GM23338 (cell line): ENCODE data around the gene TSPO2. TPM values are rescaled to one million over a fixed set of nuclear protein-coding genes. Genes with fewer than 3 reads are reported as not detected.

ENCODE experiments used
- ATAC-seq: fragments of 200-7000 bp; cut with Tn5 transposase; 3 replicates; pipeline ENCODE4 v1.9.1; 2020
- DNase-seq: peaks from one replicate; pipeline ENCODE4 v3.0.0-alpha.2; 2015; ENCODE audit warnings: low spot score
- H2AFZ ChIP-seq: fragments of 200-600 bp; sonication (generic); 2 replicates; pipeline ENCODE4 v1.8.0; 2016; ENCODE audit warnings: antibody characterized with exemption, mild to moderate bottlenecking, moderate library complexity
- H3F3A ChIP-seq: fragments of 200-600 bp; sonication (generic); replicated peaks from 2 replicates; pipeline ENCODE4 v1.8.0; 2017; ENCODE audit warnings: antibody characterized with exemption, mixed run types, low read depth
- H3K27ac ChIP-seq: fragments of 200-600 bp; sonication (generic); 2 replicates; pipeline ENCODE4 v1.6.1; 2016; ENCODE audit warnings: low read depth
- H3K27me3 ChIP-seq: fragments of 200-600 bp; sonication (generic); 2 replicates; pipeline ENCODE4 v1.8.0; 2016; ENCODE audit warnings: mild to moderate bottlenecking, mixed run types, moderate library complexity; ENCODE audit not compliant: insufficient read depth
- H3K36me3 ChIP-seq: fragments of 200-600 bp; sonication (generic); 2 replicates; pipeline ENCODE4 v1.8.0; 2016; ENCODE audit warnings: mild to moderate bottlenecking; ENCODE audit not compliant: insufficient read depth
- H3K4me1 ChIP-seq: fragments of 200-600 bp; sonication (generic); 2 replicates; pipeline ENCODE4 v1.8.0; 2016; ENCODE audit warnings: mild to moderate bottlenecking, moderate library complexity; ENCODE audit not compliant: insufficient read depth
- H3K4me2 ChIP-seq: fragments of 200-600 bp; sonication (generic); 2 replicates; pipeline ENCODE4 v1.7.1; 2017; ENCODE audit warnings: mixed run types
- H3K4me3 ChIP-seq: fragments of 200-600 bp; sonication (generic); 2 replicates; pipeline ENCODE4 v1.6.1; 2016; ENCODE audit warnings: mixed run types
- H3K79me2 ChIP-seq: fragments of 200-600 bp; sonication (generic); replicated peaks from 2 replicates; pipeline ENCODE4 v1.8.0; 2017; ENCODE audit warnings: mild to moderate bottlenecking; ENCODE audit not compliant: insufficient read depth
- H3K9me2 ChIP-seq: fragments of 200-600 bp; sonication (generic); 2 replicates; pipeline ENCODE4 v1.8.0; 2017; ENCODE audit not compliant: insufficient read depth
- H4K20me1 ChIP-seq: fragments of 200-600 bp; sonication (generic); replicated peaks from 2 replicates; pipeline ENCODE4 v1.8.0; 2017; ENCODE audit warnings: mild to moderate bottlenecking; ENCODE audit not compliant: insufficient read depth
- H3K27ac Mint-ChIP-seq: 2 replicates; pipeline ENCODE4 v1.8.0; 2020; ENCODE audit warnings: inconsistent platforms, mild to moderate bottlenecking, moderate library complexity, mixed read lengths
- H3K27me3 Mint-ChIP-seq: 3 replicates; pipeline ENCODE4 v1.8.0; 2022; ENCODE audit warnings: low read depth, mild to moderate bottlenecking, moderate library complexity, mixed read lengths, inconsistent platforms; ENCODE audit not compliant: insufficient read depth, poor library complexity
- H3K36me3 Mint-ChIP-seq: 3 replicates; pipeline ENCODE4 v1.8.0; 2021; ENCODE audit warnings: low read depth, mild to moderate bottlenecking, inconsistent platforms, moderate library complexity, mixed read lengths
- H3K4me1 Mint-ChIP-seq: 3 replicates; pipeline ENCODE4 v1.8.0; 2020; ENCODE audit warnings: mild to moderate bottlenecking, inconsistent platforms, mixed read lengths
- H3K4me3 Mint-ChIP-seq: 3 replicates; pipeline ENCODE4 v1.8.0; 2021; ENCODE audit warnings: moderate library complexity, mild to moderate bottlenecking, inconsistent platforms, mixed read lengths
- H3K9me3 Mint-ChIP-seq: 3 replicates; pipeline ENCODE4 v1.8.0; 2020; ENCODE audit warnings: moderate library complexity, mild to moderate bottlenecking, inconsistent platforms, mixed read lengths
- CREB1 ChIP-seq: fragments of 250-450 bp; sonication (Bioruptor Pico); IDR thresholded peaks from 2 replicates; pipeline ENCODE4 v1.5.0; 2020; ENCODE audit warnings: low read depth, mild to moderate bottlenecking, moderate library complexity
- EZH2 ChIP-seq: fragments of 200-600 bp; sonication (generic); IDR thresholded peaks from one replicate; pipeline ENCODE4 v1.8.0; 2017; ENCODE audit warnings: antibody characterized with exemption, mild to moderate bottlenecking, low read depth; ENCODE audit not compliant: unreplicated experiment
- EZH2phosphoT487 ChIP-seq: fragments of 200-600 bp; sonication (generic); IDR thresholded peaks from one replicate; pipeline ENCODE4 v1.8.1; 2018; ENCODE audit warnings: antibody characterized with exemption; ENCODE audit not compliant: unreplicated experiment
- JUNB ChIP-seq: IDR thresholded peaks from one replicate; pipeline ENCODE4 v1.6.1; 2016; ENCODE audit warnings: antibody characterized with exemption; ENCODE audit not compliant: unreplicated experiment
- NANOG ChIP-seq: IDR thresholded peaks from 2 replicates; pipeline ENCODE4 v1.6.1; 2016; ENCODE audit warnings: antibody characterized with exemption, borderline replicate concordance
- POLR2AphosphoS5 ChIP-seq: IDR thresholded peaks from 2 replicates; pipeline ENCODE4 v1.6.1; 2016; ENCODE audit warnings: antibody characterized with exemption, low read depth
- STAT1 ChIP-seq: IDR thresholded peaks from one replicate; pipeline ENCODE4 v1.6.1; 2016; ENCODE audit warnings: antibody characterized with exemption; ENCODE audit not compliant: unreplicated experiment
- ZNF114 ChIP-seq: fragments of 250-450 bp; sonication (Bioruptor Pico); IDR thresholded peaks from 2 replicates; pipeline ENCODE4 v1.5.0; 2020; ENCODE audit warnings: mild to moderate bottlenecking, moderate library complexity
- ZNF331 ChIP-seq: fragments of 250-450 bp; sonication (Bioruptor Pico); IDR thresholded peaks from 2 replicates; pipeline ENCODE4 v1.5.0; 2020; ENCODE audit warnings: low read depth, mild to moderate bottlenecking, moderate library complexity
- polyA plus RNA-seq: library from polyadenylated mRNA; unstranded; fragments of >200 nt; fragmentation: Nextera tagmentation; extraction: Ambion mirVana; gene quantifications from 2 replicates; pipeline ENCODE4 v1.2.1, GENCODE V29; 2016
- total RNA-seq: library from RNA; depleted of rRNA; stranded (reverse); fragments of >200 nt; shearing (Covaris generic); gene quantifications from 2 replicates; pipeline ENCODE4 v1.2.3, GENCODE V29; 2014
- TF ChIP-seq, protein P1 (sequence below), 2 experiments: fragments of 200-600 bp in 1 of 2; sonication (generic) in 1 of 2; conservative IDR thresholded peaks; 2 replicates each; pipeline versions ENCODE4 v1.5.1 to v1.6.1; 2016 to 2017; ENCODE audit warnings: antibody characterized with exemption in 2 of 2, low read depth in 2 of 2, mild to moderate bottlenecking in 2 of 2, moderate library complexity in 1 of 2
- TF ChIP-seq, protein P2 (sequence below): IDR thresholded peaks from 2 replicates; pipeline ENCODE4 v1.6.1; 2016; ENCODE audit warnings: antibody characterized with exemption
- TF ChIP-seq, protein P3 (sequence below): IDR thresholded peaks from one replicate; pipeline ENCODE4 v1.6.1; 2018; ENCODE audit warnings: antibody characterized with exemption; ENCODE audit not compliant: unreplicated experiment
- TF ChIP-seq, protein P4 (sequence below): fragments of 250-450 bp; sonication (Bioruptor Pico); IDR thresholded peaks from 2 replicates; pipeline ENCODE4 v1.5.0; 2020; ENCODE audit warnings: mild to moderate bottlenecking, moderate library complexity

The TSPO2 gene
- total and polyA plus RNA-seq, 2 experiments from 2014 or later: 0.31 TPM; not detected in 1

DNA sequence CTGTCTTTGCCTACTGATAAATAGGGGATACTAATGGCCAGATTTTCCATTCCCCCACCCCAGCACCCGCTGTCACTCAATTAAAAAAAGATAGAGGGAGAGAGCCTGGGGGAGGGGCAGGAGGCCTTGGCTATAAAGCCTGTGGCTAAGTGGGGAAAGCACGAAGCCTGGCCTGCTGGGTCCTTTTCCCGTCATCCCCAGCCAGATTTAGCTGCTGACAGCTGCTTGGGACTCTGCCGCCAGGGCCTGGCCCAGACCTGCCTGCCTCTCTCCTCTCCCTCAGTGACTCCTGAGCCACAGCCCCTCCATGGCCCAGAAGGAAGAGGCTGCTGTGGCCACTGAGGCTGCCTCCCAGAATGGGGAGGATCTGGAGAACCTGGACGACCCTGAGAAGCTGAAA is 10.8 kb downstream of the TSPO2 start, which contains the start of gene APOBEC2:
Gene APOBEC2, plus strand, starts transcription at position 162 of the 400 bp plus-strand sequence. Its CDS starts 146 bp downstream, at position 308.
- DNase-seq (no peak), ATAC-seq (peak; percentile 43)
- Histone ChIP-seq H3K4me1 (peaks cover 12% of the 10 kb centered on the region), H2AFZ (no peak within 1 kb of the TSS), H3K4me2 (no peak within 1 kb of the TSS), H3K4me3 (no peak within 1 kb of the TSS), H3F3A (no peaks in the 10 kb centered on the region), H3K36me3 (no peaks in the 10 kb centered on the region), H4K20me1 (no peaks in the 10 kb centered on the region), H3K27me3 (no peaks in the 10 kb centered on the region), H3K79me2 (no peaks in the 10 kb centered on the region), H3K9me2 (no peaks in the 10 kb centered on the region), H3K27ac (no peak within 1 kb of the TSS)
- no peak for TF ChIP-seq CREB1 (CRISPR knock-in tag)
- no peak for TF ChIP-seq ZNF114 (CRISPR knock-in tag)
- TF ChIP-seq, protein P1, sequence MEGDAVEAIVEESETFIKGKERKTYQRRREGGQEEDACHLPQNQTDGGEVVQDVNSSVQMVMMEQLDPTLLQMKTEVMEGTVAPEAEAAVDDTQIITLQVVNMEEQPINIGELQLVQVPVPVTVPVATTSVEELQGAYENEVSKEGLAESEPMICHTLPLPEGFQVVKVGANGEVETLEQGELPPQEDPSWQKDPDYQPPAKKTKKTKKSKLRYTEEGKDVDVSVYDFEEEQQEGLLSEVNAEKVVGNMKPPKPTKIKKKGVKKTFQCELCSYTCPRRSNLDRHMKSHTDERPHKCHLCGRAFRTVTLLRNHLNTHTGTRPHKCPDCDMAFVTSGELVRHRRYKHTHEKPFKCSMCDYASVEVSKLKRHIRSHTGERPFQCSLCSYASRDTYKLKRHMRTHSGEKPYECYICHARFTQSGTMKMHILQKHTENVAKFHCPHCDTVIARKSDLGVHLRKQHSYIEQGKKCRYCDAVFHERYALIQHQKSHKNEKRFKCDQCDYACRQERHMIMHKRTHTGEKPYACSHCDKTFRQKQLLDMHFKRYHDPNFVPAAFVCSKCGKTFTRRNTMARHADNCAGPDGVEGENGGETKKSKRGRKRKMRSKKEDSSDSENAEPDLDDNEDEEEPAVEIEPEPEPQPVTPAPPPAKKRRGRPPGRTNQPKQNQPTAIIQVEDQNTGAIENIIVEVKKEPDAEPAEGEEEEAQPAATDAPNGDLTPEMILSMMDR (conservative IDR thresholded peaks at IDR 0.05; ENCODE audit: low read depth in 2 of 2): no peak
- TF ChIP-seq, protein P2, sequence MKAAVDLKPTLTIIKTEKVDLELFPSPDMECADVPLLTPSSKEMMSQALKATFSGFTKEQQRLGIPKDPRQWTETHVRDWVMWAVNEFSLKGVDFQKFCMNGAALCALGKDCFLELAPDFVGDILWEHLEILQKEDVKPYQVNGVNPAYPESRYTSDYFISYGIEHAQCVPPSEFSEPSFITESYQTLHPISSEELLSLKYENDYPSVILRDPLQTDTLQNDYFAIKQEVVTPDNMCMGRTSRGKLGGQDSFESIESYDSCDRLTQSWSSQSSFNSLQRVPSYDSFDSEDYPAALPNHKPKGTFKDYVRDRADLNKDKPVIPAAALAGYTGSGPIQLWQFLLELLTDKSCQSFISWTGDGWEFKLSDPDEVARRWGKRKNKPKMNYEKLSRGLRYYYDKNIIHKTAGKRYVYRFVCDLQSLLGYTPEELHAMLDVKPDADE: no peak
- no peak for TF ChIP-seq ZNF331 (CRISPR knock-in tag)
- TF ChIP-seq, protein P3, sequence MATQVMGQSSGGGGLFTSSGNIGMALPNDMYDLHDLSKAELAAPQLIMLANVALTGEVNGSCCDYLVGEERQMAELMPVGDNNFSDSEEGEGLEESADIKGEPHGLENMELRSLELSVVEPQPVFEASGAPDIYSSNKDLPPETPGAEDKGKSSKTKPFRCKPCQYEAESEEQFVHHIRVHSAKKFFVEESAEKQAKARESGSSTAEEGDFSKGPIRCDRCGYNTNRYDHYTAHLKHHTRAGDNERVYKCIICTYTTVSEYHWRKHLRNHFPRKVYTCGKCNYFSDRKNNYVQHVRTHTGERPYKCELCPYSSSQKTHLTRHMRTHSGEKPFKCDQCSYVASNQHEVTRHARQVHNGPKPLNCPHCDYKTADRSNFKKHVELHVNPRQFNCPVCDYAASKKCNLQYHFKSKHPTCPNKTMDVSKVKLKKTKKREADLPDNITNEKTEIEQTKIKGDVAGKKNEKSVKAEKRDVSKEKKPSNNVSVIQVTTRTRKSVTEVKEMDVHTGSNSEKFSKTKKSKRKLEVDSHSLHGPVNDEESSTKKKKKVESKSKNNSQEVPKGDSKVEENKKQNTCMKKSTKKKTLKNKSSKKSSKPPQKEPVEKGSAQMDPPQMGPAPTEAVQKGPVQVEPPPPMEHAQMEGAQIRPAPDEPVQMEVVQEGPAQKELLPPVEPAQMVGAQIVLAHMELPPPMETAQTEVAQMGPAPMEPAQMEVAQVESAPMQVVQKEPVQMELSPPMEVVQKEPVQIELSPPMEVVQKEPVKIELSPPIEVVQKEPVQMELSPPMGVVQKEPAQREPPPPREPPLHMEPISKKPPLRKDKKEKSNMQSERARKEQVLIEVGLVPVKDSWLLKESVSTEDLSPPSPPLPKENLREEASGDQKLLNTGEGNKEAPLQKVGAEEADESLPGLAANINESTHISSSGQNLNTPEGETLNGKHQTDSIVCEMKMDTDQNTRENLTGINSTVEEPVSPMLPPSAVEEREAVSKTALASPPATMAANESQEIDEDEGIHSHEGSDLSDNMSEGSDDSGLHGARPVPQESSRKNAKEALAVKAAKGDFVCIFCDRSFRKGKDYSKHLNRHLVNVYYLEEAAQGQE: no peak
- TF ChIP-seq EZH2phosphoT487: no peak
- TF ChIP-seq NANOG: no peak
- no peak for TF ChIP-seq JUNB
- TF ChIP-seq, protein P4, sequence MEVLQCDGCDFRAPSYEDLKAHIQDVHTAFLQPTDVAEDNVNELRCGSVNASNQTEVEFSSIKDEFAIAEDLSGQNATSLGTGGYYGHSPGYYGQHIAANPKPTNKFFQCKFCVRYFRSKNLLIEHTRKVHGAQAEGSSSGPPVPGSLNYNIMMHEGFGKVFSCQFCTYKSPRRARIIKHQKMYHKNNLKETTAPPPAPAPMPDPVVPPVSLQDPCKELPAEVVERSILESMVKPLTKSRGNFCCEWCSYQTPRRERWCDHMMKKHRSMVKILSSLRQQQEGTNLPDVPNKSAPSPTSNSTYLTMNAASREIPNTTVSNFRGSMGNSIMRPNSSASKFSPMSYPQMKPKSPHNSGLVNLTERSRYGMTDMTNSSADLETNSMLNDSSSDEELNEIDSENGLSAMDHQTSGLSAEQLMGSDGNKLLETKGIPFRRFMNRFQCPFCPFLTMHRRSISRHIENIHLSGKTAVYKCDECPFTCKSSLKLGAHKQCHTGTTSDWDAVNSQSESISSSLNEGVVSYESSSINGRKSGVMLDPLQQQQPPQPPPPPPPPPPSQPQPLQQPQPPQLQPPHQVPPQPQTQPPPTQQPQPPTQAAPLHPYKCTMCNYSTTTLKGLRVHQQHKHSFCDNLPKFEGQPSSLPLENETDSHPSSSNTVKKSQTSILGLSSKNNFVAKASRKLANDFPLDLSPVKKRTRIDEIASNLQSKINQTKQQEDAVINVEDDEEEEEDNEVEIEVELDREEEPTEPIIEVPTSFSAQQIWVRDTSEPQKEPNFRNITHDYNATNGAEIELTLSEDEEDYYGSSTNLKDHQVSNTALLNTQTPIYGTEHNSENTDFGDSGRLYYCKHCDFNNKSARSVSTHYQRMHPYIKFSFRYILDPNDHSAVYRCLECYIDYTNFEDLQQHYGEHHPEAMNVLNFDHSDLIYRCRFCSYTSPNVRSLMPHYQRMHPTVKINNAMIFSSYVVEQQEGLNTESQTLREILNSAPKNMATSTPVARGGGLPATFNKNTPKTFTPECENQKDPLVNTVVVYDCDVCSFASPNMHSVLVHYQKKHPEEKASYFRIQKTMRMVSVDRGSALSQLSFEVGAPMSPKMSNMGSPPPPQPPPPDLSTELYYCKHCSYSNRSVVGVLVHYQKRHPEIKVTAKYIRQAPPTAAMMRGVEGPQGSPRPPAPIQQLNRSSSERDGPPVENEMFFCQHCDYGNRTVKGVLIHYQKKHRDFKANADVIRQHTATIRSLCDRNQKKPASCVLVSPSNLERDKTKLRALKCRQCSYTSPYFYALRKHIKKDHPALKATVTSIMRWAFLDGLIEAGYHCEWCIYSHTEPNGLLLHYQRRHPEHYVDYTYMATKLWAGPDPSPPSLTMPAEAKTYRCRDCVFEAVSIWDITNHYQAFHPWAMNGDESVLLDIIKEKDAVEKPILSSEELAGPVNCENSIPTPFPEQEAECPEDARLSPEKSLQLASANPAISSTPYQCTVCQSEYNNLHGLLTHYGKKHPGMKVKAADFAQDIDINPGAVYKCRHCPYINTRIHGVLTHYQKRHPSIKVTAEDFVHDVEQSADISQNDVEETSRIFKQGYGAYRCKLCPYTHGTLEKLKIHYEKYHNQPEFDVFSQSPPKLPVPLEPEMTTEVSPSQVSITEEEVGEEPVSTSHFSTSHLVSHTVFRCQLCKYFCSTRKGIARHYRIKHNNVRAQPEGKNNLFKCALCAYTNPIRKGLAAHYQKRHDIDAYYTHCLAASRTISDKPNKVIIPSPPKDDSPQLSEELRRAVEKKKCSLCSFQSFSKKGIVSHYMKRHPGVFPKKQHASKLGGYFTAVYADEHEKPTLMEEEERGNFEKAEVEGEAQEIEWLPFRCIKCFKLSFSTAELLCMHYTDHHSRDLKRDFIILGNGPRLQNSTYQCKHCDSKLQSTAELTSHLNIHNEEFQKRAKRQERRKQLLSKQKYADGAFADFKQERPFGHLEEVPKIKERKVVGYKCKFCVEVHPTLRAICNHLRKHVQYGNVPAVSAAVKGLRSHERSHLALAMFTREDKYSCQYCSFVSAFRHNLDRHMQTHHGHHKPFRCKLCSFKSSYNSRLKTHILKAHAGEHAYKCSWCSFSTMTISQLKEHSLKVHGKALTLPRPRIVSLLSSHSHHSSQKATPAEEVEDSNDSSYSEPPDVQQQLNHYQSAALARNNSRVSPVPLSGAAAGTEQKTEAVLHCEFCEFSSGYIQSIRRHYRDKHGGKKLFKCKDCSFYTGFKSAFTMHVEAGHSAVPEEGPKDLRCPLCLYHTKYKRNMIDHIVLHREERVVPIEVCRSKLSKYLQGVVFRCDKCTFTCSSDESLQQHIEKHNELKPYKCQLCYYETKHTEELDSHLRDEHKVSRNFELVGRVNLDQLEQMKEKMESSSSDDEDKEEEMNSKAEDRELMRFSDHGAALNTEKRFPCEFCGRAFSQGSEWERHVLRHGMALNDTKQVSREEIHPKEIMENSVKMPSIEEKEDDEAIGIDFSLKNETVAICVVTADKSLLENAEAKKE (CRISPR knock-in tag): no peak
- no peak for TF ChIP-seq EZH2
- no peak for TF ChIP-seq POLR2AphosphoS5
- TF ChIP-seq STAT1: no peak
- Mint-ChIP-seq H3K36me3 (no peaks in the 10 kb centered on the region), H3K9me3 (no peaks in the 10 kb centered on the region), H3K27ac (no peak within 1 kb of the TSS), H3K4me3 (no peak within 1 kb of the TSS), H3K4me1 (peaks cover 19% of the 10 kb centered on the region), H3K27me3 (peaks cover 2% of the 10 kb centered on the region)
